ENCODE measurements around the gene STON2. TPM values are rescaled to one million over a fixed set of nuclear protein-coding genes. Genes with fewer than 3 reads are reported as not detected.

The STON2 gene
- total and polyA plus RNA-seq, 4 donors: 3.1 to 27.6 (median 15.2) TPM

DNA sequence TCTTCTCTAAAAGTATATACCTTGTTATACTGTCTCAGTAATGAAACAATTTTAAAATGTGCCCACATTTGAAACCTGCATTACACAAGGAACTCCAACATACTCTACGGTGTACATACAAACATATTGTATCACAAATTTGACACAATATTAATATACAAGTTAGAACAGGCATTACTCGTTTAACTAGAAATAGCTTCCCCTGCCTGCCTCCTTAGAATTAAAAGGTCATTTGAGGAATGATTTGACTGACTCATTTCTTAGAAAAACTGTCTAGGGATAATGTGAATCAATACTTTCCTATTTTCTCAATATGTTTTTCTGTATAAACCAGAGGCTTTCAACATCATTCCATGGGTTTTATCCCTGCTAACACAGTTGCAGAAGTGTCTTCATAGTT lies 73.7 kb downstream of the STON2 start:
- 83 to 94% methylated on average over 2 of the region's 2 CpGs for WGBS, 2 donors
- H3K27ac ChIP-seq (ENCODE audit: low read depth in 1 of 2, low read length in 1 of 2): no peak overlapping the region
- H3K36me3 ChIP-seq (ENCODE audit: control insufficient read depth in 4 of 4, insufficient read depth in 4 of 4, low read length in 4 of 4): no peaks in the 10 kb centered on the region
- H3K9me3 ChIP-seq (ENCODE audit: control insufficient read depth in 4 of 4, insufficient read depth in 3 of 4, low read length in 3 of 4): peaks cover 0 to 4% (median 0%) of the 10 kb centered on the region in 4 donors
- peaks cover 0 to 3% (median 0%) of the 10 kb centered on the region in 5 donors for H3K4me1 ChIP-seq (ENCODE audit: control insufficient read depth in 5 of 5, insufficient read depth in 5 of 5, low read length in 5 of 5)
- DNase-seq (no peak), ATAC-seq (ENCODE audit: insufficient read depth, low FRiP score) (no peak)
- no peak overlapping the region for H3K4me3 ChIP-seq
- TF ChIP-seq, protein P1, sequence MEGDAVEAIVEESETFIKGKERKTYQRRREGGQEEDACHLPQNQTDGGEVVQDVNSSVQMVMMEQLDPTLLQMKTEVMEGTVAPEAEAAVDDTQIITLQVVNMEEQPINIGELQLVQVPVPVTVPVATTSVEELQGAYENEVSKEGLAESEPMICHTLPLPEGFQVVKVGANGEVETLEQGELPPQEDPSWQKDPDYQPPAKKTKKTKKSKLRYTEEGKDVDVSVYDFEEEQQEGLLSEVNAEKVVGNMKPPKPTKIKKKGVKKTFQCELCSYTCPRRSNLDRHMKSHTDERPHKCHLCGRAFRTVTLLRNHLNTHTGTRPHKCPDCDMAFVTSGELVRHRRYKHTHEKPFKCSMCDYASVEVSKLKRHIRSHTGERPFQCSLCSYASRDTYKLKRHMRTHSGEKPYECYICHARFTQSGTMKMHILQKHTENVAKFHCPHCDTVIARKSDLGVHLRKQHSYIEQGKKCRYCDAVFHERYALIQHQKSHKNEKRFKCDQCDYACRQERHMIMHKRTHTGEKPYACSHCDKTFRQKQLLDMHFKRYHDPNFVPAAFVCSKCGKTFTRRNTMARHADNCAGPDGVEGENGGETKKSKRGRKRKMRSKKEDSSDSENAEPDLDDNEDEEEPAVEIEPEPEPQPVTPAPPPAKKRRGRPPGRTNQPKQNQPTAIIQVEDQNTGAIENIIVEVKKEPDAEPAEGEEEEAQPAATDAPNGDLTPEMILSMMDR (IDR thresholded peaks at IDR 0.05; ENCODE audit: control extremely low read depth, extremely low read depth): no peak
- H3K9ac ChIP-seq (ENCODE audit: insufficient read depth in 1 of 2, low read length in 2 of 2): no peak overlapping the region
- no peaks in the 10 kb centered on the region for H3K27me3 ChIP-seq (ENCODE audit: control insufficient read depth in 3 of 3, insufficient read depth in 3 of 3, low read length in 2 of 3)

DNA sequence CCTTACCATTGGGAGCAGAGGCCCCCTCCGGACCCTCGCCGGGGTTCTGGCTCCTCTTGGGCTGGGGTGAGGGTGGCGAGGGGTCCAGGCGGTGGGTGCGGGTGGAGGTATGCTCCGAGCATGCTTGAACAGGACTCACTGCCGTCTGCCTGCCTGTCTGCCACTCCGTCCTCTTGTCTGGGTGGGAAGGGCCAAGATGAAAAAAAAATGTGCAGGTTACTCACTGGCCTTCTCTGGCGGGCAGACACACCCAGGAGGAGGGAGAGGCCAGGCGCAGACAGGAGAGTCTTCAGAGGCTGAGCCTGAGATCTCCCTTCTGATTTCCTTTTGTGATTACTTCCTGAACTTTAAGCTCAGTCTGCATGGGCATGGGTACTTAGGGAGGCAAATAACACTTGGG lies 76.1 kb downstream of the STON2 start:
- WGBS, 2 donors: 40 to 69% methylated on average over 11 of the region's 11 CpGs
- peaks cover 0 to 3% (median 0%) of the 10 kb centered on the region in 5 donors for H3K4me1 ChIP-seq (ENCODE audit: control insufficient read depth in 5 of 5, insufficient read depth in 5 of 5, low read length in 5 of 5)
- ATAC-seq (ENCODE audit: insufficient read depth, low FRiP score) (peak; percentile 91), DNase-seq (peak; percentile 14 to 37 (median 28))
- no peak overlapping the region for H3K27ac ChIP-seq (ENCODE audit: low read depth in 1 of 2, low read length in 1 of 2)
- no peaks in the 10 kb centered on the region for H3K9me3 ChIP-seq (ENCODE audit: control insufficient read depth in 4 of 4, insufficient read depth in 3 of 4, low read length in 3 of 4)
- H3K4me3 ChIP-seq: no peak overlapping the region
- no peaks in the 10 kb centered on the region for H3K27me3 ChIP-seq (ENCODE audit: control insufficient read depth in 3 of 3, insufficient read depth in 3 of 3, low read length in 2 of 3)
- no peak overlapping the region for H3K9ac ChIP-seq (ENCODE audit: insufficient read depth in 1 of 2, low read length in 2 of 2)
- no peaks in the 10 kb centered on the region for H3K36me3 ChIP-seq (ENCODE audit: control insufficient read depth in 4 of 4, insufficient read depth in 4 of 4, low read length in 4 of 4)
- TF ChIP-seq, protein P1 (IDR thresholded peaks at IDR 0.05; ENCODE audit: control extremely low read depth, extremely low read depth): no peak

DNA sequence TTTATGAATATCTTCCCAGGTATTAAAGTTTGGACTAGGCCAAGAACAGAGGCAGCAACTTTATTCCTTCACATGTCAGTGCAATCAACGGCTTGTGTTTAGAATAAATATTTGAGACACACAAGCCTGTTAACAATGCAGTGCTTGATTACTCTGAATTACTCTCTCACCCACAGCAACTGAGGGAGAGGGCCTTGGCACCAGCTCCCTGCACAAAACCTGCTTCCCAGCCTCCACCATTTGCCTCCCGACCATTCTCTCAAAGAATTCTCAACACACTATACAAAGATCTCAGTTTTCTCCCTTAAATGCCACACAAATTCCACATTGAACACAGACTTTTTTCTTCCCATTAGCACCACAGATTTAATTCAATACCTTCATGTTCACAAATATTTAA lies 77.0 kb downstream of the STON2 start:
- no peak overlapping the region for H3K9ac ChIP-seq (ENCODE audit: insufficient read depth in 1 of 2, low read length in 2 of 2)
- H3K27me3 ChIP-seq (ENCODE audit: control insufficient read depth in 3 of 3, insufficient read depth in 3 of 3, low read length in 2 of 3): no peaks in the 10 kb centered on the region
- H3K27ac ChIP-seq (ENCODE audit: low read depth in 1 of 2, low read length in 1 of 2): no peak overlapping the region
- DNase-seq (no peak), ATAC-seq (ENCODE audit: insufficient read depth, low FRiP score) (no peak)
- 69 to 76% methylated on average over 2 of the region's 2 CpGs for WGBS, 2 donors
- TF ChIP-seq, protein P1 (IDR thresholded peaks at IDR 0.05; ENCODE audit: control extremely low read depth, extremely low read depth): no peak
- H3K36me3 ChIP-seq (ENCODE audit: control insufficient read depth in 4 of 4, insufficient read depth in 4 of 4, low read length in 4 of 4): no peaks in the 10 kb centered on the region
- no peak overlapping the region for H3K4me3 ChIP-seq
- H3K9me3 ChIP-seq (ENCODE audit: control insufficient read depth in 4 of 4, insufficient read depth in 3 of 4, low read length in 3 of 4): no peaks in the 10 kb centered on the region
- H3K4me1 ChIP-seq (ENCODE audit: control insufficient read depth in 5 of 5, insufficient read depth in 5 of 5, low read length in 5 of 5): peaks cover 0 to 3% (median 0%) of the 10 kb centered on the region in 5 donors

DNA sequence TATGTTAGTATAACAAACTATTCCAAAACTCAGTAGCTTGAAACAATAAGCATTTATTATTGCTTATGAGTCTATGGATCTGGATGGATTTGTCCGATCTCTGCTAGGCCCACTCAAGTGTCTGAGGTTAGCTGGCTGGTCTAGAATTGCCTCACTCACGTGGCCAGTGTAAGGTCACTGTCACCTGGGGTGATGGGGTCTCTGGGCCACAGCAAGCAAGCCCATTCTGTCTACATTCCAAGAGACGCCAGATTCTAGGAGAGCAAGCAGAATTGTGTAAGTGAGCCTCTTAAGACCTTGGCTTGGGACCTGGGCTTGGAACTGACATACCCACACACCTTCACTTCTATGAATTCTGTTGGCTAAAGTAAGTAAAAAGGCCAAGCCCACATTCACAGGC lies 80.2 kb downstream of the STON2 start:
- H3K27ac ChIP-seq (ENCODE audit: low read depth in 1 of 2, low read length in 1 of 2): no peak overlapping the region
- no peak overlapping the region for H3K9ac ChIP-seq (ENCODE audit: insufficient read depth in 1 of 2, low read length in 2 of 2)
- no peaks in the 10 kb centered on the region for H3K36me3 ChIP-seq (ENCODE audit: control insufficient read depth in 4 of 4, insufficient read depth in 4 of 4, low read length in 4 of 4)
- no peak for ATAC-seq (ENCODE audit: insufficient read depth, low FRiP score)
- 82 to 90% methylated on average over 3 of the region's 3 CpGs for WGBS, 2 donors
- H3K4me1 ChIP-seq (ENCODE audit: control insufficient read depth in 5 of 5, insufficient read depth in 5 of 5, low read length in 5 of 5): peaks cover 0 to 5% (median 0%) of the 10 kb centered on the region in 5 donors
- H3K9me3 ChIP-seq (ENCODE audit: control insufficient read depth in 4 of 4, insufficient read depth in 3 of 4, low read length in 3 of 4): no peaks in the 10 kb centered on the region
- no peak for DNase-seq
- TF ChIP-seq, protein P1 (IDR thresholded peaks at IDR 0.05; ENCODE audit: control extremely low read depth, extremely low read depth): no peak
- H3K27me3 ChIP-seq (ENCODE audit: control insufficient read depth in 3 of 3, insufficient read depth in 3 of 3, low read length in 2 of 3): no peaks in the 10 kb centered on the region
- H3K4me3 ChIP-seq: no peak overlapping the region
